ENCODE measurements around the gene FARP2. TPM values are rescaled to one million over a fixed set of nuclear protein-coding genes. Genes with fewer than 3 reads are reported as not detected.
A peak's percentile ranks its signal among the peaks of the same experiment; 100 is the strongest.
"Not testable (repeated sequence)": the region's sequence is repeated elsewhere in the genome, so short reads cannot be mapped to it uniquely, and the experiment has no call there.

Gene FARP2
- polyA plus RNA-seq, 4 donors, result 39.5 to 66.1 (median 54.1) TPM

DNA sequence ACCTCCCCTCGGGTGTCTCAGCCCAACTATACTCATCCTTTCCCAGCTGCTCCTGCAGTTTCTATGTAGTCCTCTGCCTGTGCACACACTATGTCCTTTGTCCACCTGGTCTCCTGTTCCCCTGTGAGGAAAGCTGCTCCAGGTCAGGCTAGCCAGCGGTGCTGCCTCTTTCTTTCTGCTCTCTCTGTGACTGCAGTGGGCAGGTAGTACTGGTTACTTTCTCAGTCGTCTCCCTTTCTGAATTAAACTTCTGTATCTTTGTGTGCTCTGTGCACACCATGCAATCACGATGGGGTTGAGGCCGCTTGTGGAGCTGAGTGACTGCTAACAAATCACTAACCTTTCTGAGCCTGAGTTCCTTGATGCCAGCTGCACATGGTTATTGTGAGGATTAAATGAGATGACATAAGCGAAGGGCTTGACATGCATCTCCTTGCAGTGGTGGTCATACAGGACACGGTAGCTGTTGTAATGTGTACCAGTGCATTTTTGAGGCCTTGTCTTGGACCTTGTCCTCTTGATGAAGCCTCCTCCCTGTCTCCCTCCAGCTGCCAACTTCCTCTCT lies 3.5 kb downstream of the FARP2 start:
- DNase-seq (ENCODE audit: low read depth in 4 of 4, low spot score in 3 of 4), result no peak

DNA sequence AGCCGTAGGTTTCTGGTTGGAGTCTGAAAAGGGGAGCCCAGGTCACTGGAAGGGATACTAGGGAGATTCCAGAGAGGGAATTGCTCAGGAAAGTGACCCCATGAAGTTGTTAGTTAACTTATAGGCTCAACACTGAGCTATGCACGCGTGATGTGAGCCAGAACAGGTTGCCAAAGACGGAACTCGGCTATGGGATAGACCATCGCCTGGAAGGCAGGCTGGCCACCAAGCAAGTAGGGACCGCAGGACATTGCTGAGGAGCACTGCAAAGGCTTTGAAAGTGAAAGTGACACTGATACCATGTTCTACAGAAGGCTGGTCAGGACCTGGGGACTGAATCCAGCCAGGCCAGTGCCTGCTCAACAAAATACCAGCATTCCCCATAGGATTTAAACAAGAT lies 7.3 kb downstream of the FARP2 start:
- no peak for DNase-seq (ENCODE audit: low read depth in 4 of 4, low spot score in 3 of 4)

DNA sequence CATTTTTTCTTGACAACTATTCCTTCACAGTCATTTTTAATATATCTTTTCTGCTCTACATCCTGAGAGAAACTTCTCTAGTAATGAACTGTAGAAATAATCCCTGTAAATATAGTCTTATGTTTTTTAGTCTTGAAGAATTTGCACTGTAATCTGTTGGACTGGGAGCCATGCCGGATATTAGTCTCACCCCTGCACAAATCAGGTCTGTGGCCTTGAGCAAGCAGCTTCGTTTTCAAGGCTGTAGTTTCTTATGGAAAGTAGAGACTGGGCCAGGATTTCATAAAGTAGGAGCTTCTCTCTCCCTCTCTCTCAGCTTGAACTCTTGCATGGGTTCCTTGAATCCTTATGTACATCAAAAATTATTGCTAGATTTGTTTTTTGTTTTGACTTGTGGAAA lies 8.7 kb downstream of the FARP2 start:
- no peak for DNase-seq (ENCODE audit: low read depth in 4 of 4, low spot score in 3 of 4)

DNA sequence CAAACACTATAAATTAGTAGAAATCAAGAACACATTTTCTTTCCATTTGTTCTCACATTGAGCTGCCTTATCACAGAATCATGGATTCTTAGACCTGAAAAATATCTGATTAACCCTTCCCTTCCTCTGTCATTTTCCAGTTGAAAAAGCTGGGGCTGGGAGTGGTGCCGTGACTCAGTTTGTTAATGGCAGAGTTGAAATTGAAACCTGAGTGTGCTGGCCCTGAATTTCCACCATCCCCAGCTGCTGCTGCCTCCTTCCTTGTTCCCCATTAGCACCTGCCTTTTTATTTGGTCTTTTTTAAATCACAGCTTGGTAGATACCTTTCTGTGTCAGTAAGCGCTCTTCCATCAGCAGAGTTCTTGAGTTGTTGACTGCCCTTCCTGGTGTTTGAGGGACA lies 10.6 kb downstream of the FARP2 start:
- no peak for DNase-seq (ENCODE audit: low read depth in 4 of 4, low spot score in 3 of 4)

DNA sequence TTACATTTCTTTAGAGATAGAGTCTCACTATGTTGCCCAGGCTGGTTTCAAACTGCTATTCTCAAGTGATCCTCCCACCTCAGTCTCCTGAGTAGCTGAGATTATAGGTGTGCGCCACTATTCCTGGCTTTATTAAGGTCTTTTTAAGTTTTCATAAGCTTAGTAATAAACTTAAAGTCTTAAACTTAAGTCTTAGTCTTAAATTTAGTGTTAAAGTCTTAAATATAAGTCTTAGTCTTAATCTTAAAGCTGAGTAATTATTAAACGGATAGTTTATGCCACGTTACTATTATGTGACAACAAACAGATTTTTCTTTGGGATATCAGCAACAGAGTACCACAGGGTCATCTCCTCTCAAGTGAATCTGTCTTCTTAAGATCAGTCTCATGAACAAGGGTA lies 12.6 kb downstream of the FARP2 start:
- no peak for DNase-seq (ENCODE audit: low read depth in 4 of 4, low spot score in 3 of 4)

DNA sequence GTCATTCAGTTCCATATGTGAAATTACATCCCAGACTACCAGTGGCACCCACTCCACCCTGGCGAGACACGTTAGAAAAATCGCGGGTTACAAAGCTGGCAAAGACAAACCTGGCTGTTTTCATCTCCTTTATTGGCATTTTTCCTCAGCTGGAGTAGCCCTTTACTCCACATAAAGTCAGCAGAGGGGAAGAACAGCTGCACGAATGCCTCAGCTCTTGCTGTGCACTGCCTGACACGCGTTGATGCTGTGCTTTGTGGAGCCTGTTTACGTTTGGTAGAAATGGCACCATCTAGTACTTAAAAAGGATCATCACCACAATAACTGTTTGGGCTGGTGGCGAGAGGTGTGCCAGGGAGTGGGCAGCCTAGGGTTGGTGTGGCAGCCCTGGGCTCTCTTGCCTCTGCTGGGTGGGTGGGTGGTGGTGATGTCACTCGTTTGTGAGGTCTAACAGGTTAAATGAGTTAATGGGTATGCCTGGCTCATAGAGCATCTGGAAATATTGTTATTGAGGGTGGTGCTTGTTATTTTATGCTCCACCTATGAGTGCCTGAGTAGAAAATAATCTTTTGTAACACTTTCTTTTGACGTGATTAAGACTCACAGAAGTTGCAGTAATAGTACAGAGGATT lies 16.4 kb downstream of the FARP2 start:
- no peak for DNase-seq (ENCODE audit: low read depth in 4 of 4, low spot score in 3 of 4)

DNA sequence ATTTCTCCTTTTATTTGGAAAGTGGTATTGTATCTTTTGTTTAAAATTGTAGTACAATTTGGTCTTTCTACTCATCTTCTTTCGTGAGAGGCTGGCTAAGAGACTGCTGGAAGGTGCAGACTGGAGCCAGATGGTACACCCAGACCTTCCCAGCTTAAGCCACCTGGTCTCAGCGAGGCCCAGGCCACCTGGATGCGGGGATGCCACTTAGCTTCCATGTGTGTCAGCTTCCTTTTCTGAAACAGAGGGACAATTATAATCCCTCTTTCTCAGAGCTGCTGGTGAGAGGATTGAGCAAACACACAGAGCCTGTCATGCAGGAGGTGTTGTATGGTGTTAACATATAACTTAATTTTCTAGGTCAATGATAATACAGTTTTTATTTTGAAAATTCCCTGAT lies 17.4 kb downstream of the FARP2 start:
- no peak for DNase-seq (ENCODE audit: low read depth in 4 of 4, low spot score in 3 of 4)

DNA sequence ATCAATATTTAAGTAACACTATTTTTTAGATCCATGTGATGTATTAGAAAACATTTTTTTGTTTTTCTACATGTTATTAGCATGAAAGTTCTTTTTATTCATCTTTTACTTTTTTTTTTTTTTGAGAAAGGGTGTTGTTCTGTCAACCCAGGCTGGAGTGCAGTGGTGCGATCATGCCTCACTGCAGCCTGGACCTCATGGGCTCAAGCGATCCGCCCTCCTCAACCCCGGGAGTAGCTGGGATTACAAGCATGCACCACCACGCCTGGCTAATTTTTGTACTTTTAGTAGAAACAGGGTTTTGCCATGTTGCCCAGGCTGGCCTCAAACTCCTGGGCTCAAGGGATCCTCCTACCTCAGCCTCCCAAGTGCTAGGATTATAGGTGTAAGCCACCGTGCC lies 17.8 kb downstream of the FARP2 start:
- not testable (repeated sequence) for DNase-seq (ENCODE audit: low read depth in 4 of 4, low spot score in 3 of 4)

DNA sequence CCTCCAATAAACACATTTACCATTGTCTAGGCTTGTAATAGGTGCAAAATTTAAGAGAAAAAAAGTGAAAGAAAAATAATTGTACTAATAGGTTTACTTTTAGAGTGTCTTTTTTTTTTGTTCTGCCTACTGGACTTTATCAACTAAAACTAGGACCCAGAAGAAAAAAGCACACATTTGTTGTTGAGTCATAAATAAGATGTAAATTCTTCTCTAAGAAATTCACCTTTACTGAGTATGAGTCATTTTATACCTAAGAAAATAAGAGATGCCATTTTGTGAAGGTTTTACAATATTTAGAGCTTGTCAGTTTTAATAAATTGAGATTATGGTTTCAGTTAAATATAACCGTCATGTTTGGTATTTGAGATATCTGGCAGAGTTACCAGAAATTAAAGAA lies 19.2 kb downstream of the FARP2 start:
- DNase-seq (ENCODE audit: low read depth in 4 of 4, low spot score in 3 of 4), result no peak

DNA sequence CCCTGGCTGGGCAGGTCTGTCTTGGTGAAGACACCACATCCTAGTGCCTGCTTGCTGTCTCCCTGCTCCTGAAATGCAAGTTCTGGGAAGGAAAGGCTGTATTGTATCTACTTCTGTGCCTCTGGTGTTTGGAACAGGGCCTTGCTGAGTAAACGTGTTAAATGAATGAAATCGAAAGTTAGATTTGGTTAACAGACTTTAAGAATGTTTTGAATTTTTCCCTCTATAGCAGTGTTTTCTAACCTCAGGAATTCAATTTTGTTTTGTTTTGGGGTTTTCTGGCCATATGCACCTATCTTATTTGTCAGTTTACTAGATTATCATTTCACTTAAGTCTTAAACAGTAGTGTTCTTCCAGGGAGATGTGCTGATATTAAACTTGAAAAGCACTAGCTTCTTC lies 20.7 kb downstream of the FARP2 start:
- no peak for DNase-seq (ENCODE audit: low read depth in 4 of 4, low spot score in 3 of 4)

DNA sequence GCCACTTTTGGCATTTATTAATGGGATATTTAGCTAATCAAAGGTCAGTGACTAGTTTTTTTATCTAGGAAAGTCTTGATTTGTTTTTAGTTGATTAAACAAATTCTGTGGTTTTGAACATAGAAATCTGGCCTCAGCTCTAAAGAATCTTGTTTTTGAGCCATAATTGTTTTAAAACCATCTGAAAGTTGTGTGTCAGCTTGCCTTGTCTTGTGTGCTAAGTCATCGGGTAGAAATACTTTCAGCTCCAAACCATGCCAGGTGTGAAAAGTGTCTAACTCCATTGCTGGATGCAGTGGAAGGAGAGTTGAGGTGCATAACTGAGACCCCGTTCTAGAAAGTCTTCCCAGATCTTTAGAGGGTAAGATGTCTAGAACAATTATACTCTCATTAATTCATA lies 22.7 kb downstream of the FARP2 start:
- no peak for DNase-seq (ENCODE audit: low read depth in 4 of 4, low spot score in 3 of 4)

DNA sequence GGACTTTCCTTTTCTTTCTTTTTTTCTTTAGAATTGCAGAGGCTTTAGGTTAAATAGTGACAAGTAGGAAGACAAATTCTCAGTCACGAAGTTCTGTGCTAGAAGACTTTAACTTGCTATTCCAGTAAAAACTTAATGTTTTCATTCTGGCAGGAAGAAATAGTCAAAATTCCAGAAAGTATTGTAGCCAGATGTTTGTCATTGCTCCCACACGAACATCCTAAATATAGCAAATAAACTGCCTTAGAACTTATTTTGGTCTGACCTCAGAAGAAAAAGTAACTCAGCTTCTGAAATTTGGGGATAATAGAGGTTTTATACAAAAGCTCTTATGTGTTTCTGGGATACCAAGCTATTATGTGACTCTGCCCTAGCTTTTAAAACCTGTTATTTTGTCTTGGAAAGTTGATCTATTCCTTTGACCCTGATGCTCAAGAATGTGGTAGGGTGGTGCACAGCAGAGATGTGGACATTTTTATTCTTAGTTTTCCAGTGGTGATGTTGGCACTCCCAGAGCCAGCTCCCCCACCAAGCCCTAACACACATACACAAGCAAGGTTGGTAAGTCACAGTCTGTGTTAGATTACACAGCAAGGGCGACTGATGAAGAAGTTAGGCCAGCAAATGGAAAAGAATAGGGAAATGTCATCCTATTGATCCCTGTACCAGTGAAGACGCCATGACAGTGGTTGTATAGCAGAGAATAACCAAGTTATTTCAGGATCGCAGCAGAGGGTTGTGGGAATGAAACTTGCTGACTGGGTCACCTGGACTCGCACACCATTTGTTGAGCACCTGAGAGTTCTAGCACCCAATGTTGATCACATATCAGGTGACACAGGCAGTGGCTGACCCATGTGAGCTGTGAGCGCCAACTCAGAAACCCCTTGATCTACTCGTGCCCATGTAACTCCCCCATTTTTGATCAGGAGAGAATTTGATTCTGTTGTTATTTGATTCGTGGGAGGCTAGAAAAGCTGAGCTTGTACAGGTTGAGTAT lies 23.7 kb downstream of the FARP2 start:
- peak in 1 of 4 donors; percentile 14 for DNase-seq (ENCODE audit: low read depth in 4 of 4, low spot score in 3 of 4)

DNA sequence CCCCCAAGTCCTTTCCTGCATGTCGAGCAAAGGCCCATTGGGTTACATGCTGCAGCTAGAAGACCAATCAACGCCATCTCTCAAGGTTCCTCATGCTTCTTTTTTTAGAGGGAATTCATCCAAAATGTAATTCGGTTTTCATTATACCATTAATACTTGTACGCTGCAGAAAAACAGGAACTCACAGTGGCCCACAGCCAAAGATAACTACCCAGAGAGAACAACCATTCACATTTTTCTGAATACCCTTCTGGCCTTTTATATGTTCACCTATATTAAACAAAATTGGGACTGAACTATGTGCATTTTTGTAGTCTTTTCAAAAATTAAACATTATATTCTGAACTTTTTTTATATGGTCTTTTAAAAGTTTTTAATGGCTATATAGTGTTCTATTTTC lies 25.8 kb downstream of the FARP2 start:
- DNase-seq (ENCODE audit: low read depth in 4 of 4, low spot score in 3 of 4), result no peak

DNA sequence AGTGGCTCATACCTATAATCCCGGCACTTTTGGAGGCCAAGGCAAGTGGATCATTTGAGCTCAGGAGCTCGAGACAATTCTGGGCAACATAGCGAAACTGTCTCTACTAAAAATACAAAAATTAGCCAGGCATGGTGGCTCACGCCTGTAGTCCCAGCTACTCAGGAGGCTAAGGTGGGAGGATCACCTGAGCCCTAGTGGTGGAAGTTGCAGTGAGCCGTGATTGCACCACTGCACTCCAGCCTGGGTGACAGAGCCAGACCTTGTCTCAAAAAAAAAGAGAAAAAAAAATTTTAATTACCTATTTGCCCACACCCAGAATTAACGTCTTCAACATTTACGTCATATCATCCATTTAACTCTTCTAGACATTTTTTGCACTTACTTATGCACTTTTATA lies 29.4 kb downstream of the FARP2 start:
- DNase-seq (ENCODE audit: low read depth in 4 of 4, low spot score in 3 of 4), result not testable (repeated sequence)

DNA sequence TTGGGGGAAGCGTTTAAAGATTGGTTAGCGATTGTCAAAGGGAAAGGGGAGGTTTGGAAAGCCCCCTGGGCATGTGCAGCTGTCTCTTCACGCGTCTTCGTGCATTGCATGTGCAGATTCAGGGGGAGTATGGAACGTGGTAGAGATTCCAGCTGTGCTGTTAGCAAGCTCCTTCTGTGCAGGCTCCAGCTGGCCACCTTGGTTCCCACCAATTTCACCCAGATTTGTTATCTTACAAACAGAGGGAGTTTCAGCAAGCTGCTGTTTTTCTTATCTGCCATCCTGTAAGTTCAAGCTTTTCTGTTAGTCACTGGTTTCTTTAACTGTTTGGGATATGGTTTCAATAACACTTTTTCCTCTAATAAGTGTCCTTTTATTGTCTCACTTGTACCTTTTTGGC lies 30.4 kb downstream of the FARP2 start:
- DNase-seq (ENCODE audit: low read depth in 4 of 4, low spot score in 3 of 4), result no peak

DNA sequence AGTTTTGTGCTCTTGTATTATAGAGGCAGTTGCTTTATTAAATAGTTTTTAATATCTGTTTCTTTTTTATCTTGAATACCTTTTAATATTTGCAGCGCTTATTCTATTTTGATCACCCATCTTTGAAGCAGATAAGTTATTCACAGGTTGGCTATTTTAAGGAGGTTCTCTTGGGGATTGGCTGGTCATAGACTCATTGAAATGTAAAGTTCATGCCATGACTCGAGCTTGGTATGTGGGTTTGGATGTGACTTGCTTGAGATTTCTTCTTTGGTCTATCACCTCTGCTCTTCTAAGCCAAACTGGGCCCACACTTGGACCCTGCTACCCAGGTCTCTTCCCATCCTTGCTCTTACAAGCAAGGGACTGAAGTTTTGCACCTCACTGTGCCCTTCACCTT lies 33.6 kb downstream of the FARP2 start:
- no peak for DNase-seq (ENCODE audit: low read depth in 4 of 4, low spot score in 3 of 4)

DNA sequence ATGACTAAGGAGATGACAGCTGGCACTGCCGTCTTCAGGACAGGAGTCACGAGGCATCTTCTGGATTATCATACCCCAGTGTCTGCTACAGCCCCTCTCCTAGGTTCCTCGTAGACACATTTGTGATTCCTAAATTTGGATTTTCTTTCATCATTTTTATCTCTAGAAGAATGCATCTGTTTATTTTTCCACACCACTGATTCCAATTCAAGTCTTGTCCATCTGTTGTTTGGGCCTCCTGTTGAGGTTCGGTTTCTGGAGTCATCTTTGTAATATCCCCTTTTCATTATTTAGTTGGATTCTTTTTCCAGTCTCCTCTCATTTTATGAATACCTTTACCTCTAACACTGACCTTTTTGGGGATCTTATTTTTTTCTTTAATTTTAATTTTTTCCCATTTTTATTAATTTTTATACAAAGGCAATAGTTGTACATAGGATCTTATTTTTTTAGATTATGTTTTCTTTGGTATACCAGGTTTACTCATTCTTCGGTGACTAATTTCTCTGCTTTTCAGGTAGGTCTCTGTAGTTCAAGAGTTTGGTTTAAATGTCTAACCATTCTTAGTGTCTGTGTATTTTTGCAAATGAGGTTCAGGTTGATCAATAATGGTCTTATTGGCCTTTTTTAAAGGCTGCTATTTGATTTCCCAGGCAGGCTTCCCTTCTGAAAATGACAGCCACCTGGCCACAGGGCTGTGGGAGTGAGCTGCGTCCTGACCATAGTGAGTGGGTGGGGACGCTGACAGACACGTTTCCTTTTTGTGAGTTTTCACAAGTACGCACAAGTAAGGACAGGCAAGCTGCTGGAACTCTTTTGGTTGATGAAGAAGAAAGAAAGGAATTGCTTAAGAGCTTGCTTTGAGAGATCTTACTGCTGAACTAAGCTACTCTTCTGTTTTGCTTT lies 34.5 kb downstream of the FARP2 start:
- DNase-seq (ENCODE audit: low read depth in 4 of 4, low spot score in 3 of 4), result no peak

DNA sequence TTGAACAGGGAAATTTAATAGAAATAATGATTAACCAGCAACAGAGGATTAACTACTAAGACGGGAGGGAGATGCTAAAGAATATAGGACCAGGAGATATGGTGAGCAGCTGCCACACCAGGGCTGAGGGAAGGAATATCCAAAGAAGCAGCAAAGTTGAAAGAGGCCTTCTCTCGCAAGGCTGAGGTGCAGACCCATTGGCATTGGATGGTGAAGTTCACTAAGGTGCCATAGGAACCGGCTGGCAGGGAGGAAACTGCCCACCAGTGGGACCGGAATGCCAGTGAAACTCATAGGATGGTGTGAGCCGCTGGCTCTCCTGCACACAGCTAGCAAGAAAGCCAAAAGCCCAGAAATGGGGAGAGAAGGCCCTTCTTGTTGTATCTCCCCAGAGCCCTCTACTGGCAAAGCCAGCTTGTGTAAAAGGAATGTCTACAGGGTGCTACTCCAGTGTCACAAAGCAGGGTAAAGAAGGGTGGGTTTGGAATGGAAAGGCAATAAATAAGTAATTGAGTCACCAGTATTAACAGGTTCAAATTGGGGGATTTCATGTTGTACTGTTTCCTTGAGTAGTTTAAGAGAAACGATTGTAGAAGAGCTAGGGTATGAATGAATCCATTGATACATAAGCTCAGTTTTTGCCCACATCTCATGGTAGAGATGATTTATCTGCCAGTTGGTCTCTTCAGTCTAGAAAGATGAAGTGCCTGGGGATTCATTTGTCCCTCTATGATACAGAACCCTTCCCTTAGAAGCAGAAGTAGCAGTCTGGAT lies 36.0 kb downstream of the FARP2 start:
- peak in 1 of 4 donors; percentile 14 for DNase-seq (ENCODE audit: low read depth in 4 of 4, low spot score in 3 of 4)

DNA sequence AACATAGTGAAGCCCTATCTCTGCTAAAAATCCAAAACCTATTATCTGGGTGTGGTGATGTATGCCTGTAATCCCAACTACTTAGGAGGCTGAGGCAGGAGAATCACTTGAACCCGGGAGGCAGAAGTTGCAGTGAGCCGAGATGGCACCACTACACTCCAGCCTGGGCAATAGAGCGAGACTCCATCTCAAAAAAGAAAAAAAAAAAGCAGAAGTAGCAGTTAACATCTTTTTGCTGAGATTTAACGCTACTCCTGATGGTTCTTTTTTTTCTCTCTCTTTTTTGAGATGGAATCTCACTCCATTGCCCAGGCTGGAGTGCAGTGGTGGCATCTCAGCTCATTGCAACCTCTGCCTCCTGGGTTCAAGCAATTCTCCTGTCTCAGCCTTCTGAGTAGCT lies 36.7 kb downstream of the FARP2 start:
- not testable (repeated sequence) for DNase-seq (ENCODE audit: low read depth in 4 of 4, low spot score in 3 of 4)
